Measurements from ENCODE around the gene PAFAH1B2. TPM values are rescaled to one million over a fixed set of nuclear protein-coding genes. Genes with fewer than 3 reads are reported as not detected.
"Not testable (repeated sequence)": the region's sequence is repeated elsewhere in the genome, so short reads cannot be mapped to it uniquely, and the experiment has no call there.

The PAFAH1B2 gene
- total RNA-seq, 1 donor from 2014 or later = 78.7 TPM

GRCh38 chr11:117121176-117121575, 22.9 kb upstream of the PAFAH1B2 start:
- POLR2A ChIA-PET = no interaction called here
- CTCF ChIA-PET = no interaction called here
- no peaks in the 10 kb centered on the region for H3K9me3 Mint-ChIP-seq

GRCh38 chr11:117122556-117122955, 21.5 kb upstream of the PAFAH1B2 start:
- Mint-ChIP-seq H3K36me3 (ENCODE audit: low read depth) (no peaks in the 10 kb centered on the region), H3K4me1 (peaks cover 3% of the 10 kb centered on the region), H3K9me3 (no peaks in the 10 kb centered on the region), H3K27me3 (no peaks in the 10 kb centered on the region), H3K27ac (no peak overlapping the region), H3K4me3 (no peak overlapping the region)
- CTCF ChIA-PET = interaction anchor here (1.2 kb wide), 1 partner anchor 17 kb away, joined by 6 read pairs; no protein-coding TSS in a partner anchor
- ATAC-seq (ENCODE audit: low read depth) (no peak), DNase-seq (no peak)
- intact Hi-C loops (cut with micrococcal nuclease) = no loop called here
- TF ChIP-seq CTCF (IDR thresholded peaks at IDR 0.05) = no peak
- POLR2A ChIA-PET = no interaction called here

More at GRCh38 chr11:117121176-117121575, 22.9 kb upstream of the PAFAH1B2 start:
- DNase-seq (no peak), ATAC-seq (ENCODE audit: low read depth) (no peak)
- Mint-ChIP-seq H3K27me3 (no peaks in the 10 kb centered on the region), H3K27ac (no peak overlapping the region), H3K4me3 (no peak overlapping the region), H3K4me1 (no peaks in the 10 kb centered on the region), H3K36me3 (ENCODE audit: low read depth) (no peaks in the 10 kb centered on the region)
- intact Hi-C loops (cut with micrococcal nuclease) = no loop called here
- TF ChIP-seq CTCF (IDR thresholded peaks at IDR 0.05) = no peak

DNA sequence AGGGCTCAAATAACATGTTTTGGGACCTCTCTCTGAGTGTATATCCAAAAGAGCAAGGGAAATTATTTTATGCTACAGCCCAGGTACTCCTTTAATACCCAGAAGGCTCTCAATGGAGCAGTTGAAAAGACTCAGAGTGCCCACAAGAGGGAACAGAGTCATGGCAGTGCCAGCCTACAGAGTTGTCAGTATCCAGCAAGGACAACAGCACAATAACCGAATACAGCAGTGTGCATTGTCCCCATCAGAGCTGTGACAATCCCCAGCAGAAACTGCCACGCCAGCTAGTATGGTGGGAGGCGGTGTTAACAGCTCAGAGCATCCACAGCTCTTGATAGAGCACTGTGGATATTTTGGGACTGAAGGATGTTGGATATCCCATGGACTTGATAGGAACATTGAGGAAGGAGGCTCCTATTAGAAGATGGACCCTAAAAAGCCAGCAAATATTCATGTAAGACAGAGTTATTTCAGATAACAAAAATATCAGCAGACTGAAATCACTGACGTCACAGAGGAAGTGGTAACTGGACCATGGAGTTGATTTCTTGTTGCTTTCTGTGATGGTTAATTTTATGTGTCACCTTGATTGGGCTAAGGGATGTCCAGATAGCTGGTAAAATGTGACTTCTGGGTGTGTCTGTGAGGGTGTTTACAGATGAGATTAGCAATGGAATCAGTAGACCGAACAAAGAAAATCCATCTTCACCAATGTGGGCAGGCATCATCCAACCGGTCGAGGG, 17.7 kb upstream of the PAFAH1B2 start:
- H3K9me3 Mint-ChIP-seq = no peaks in the 10 kb centered on the region
- TF ChIP-seq CTCF (IDR thresholded peaks at IDR 0.05) = no peak
- H3K4me3 Mint-ChIP-seq = no peak overlapping the region
- H3K27me3 Mint-ChIP-seq = no peaks in the 10 kb centered on the region
- no peak for DNase-seq
- peaks cover 3% of the 10 kb centered on the region for H3K4me1 Mint-ChIP-seq
- POLR2A ChIA-PET = interaction anchor here (0.6 kb wide), 1 partner anchor 18 kb away, joined by 3 read pairs; the partner anchor contains the start of gene PAFAH1B2
- CTCF ChIA-PET = no interaction called here
- no peak overlapping the region for H3K27ac Mint-ChIP-seq
- intact Hi-C loops (cut with micrococcal nuclease) = no loop called here
- H3K36me3 Mint-ChIP-seq (ENCODE audit: low read depth) = no peaks in the 10 kb centered on the region
- ATAC-seq (ENCODE audit: low read depth) = no peak

- no peaks in the 10 kb centered on the region for H3K27me3 Mint-ChIP-seq
- no peaks in the 10 kb centered on the region for H3K9me3 Mint-ChIP-seq
- TF ChIP-seq CTCF (IDR thresholded peaks at IDR 0.05) = no peak
- H3K36me3 Mint-ChIP-seq (ENCODE audit: low read depth) = no peaks in the 10 kb centered on the region
- peaks cover 3% of the 10 kb centered on the region for H3K4me1 Mint-ChIP-seq
- no peak overlapping the region for H3K4me3 Mint-ChIP-seq
- ChIA-PET CTCF (no interaction called here), POLR2A (interaction anchor here (0.7 to 1.1 kb wide), 2 partner anchors 16 to 18 kb away, joined by 3 to 8 read pairs; no protein-coding TSS in a partner anchor)
- intact Hi-C loops (cut with micrococcal nuclease) = no loop called here
- ATAC-seq (ENCODE audit: low read depth) (no peak), DNase-seq (no peak)
- H3K27ac Mint-ChIP-seq = no peak overlapping the region
These were observed 16.8 kb upstream of the PAFAH1B2 start for GRCh38 chr11:117127171-117127901.

- ChIA-PET POLR2A (no interaction called here), CTCF (no interaction called here)
- DNase-seq = no peak
- Mint-ChIP-seq H3K4me1 (peaks cover 3% of the 10 kb centered on the region), H3K27me3 (no peaks in the 10 kb centered on the region), H3K27ac (no peak overlapping the region), H3K4me3 (no peak overlapping the region), H3K36me3 (ENCODE audit: low read depth) (no peaks in the 10 kb centered on the region), H3K9me3 (no peaks in the 10 kb centered on the region)
- no peak for ATAC-seq (ENCODE audit: low read depth)
- intact Hi-C loops (cut with micrococcal nuclease) = no loop called here
- no peak for TF ChIP-seq CTCF (IDR thresholded peaks at IDR 0.05)
These were observed 15.8 kb upstream of the PAFAH1B2 start for GRCh38 chr11:117128289-117128688.

- intact Hi-C loops (cut with micrococcal nuclease) = loop anchor here (5.0 kb wide), 1 partner anchor 77 kb away; no protein-coding TSS in a partner anchor
- DNase-seq; H3K4me1 Mint-ChIP-seq; H3K36me3 Mint-ChIP-seq (ENCODE audit: low read depth); CTCF ChIA-PET; H3K9me3 Mint-ChIP-seq; H3K27me3 Mint-ChIP-seq; H3K27ac Mint-ChIP-seq; ATAC-seq (ENCODE audit: low read depth); H3K4me3 Mint-ChIP-seq: not testable (repeated sequence)
- POLR2A ChIA-PET = interaction anchor here (0.7 kb wide), 1 partner anchor 348 kb away, joined by 4 read pairs; no protein-coding TSS in a partner anchor
These were observed 13.7 kb upstream of the PAFAH1B2 start for GRCh38 chr11:117130396-117130795.

Measured in activated B cell treated with CpG ODN at 0.5 μM for 24 hours (primary cell).